HG02678 (cell line): ENCODE results near the gene DECR2.
"Not testable (repeated sequence)": the region's sequence is repeated elsewhere in the genome, so short reads cannot be mapped to it uniquely, and the experiment has no call there.

ENCODE experiments used
- ATAC-seq: cut with Tn5 transposase; IDR thresholded peaks from one replicate; pipeline ENCODE4 v1.9.1; 2021; ENCODE audit warnings: mild to moderate bottlenecking, moderate library complexity; ENCODE audit not compliant: unreplicated experiment

The DECR2 gene

DNA sequence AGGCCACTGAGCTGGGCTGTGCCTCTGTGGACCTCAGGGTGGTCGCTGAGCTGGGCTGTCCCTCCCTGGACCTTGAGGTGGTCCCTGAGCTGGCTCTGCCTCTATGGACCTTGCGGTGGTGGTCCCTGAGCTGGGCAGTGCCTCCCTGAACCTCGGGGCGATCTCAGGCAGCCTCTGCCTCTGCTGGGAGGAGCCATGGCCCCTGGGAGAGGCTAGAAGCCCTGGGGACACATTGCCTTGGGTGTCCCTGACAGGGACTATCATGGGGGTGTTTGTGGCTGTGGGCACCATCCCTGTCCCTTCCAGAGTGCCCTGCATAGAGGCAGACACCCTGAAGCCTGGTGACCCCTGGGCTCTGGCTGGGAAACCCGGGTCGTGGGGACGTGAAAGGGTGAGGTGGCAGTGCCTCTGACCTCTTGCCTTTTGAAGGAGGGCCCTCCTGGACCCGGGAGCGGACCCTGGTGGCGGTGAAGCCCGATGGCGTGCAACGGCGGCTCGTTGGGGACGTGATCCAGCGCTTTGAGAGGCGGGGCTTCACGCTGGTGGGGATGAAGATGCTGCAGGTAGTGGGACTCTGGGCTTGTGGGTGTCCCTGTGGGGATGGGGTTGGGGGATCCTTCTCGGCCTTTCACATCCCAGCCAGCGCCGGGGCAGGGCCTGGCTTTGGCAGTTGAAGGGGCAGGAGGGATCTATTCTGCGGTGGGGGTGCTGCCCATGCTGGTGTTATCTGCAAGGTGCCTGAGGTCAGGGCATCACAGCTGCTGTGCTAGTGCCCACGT, 2.9 kb upstream of the DECR2 start:
- ATAC-seq = no peak

- ATAC-seq = no peak
These were observed 2.2 kb upstream of the DECR2 start for GRCh38 chr16:399340-400019.

GRCh38 chr16:400061-400591, 1.6 kb upstream of the DECR2 start:
- no peak for ATAC-seq

DNA sequence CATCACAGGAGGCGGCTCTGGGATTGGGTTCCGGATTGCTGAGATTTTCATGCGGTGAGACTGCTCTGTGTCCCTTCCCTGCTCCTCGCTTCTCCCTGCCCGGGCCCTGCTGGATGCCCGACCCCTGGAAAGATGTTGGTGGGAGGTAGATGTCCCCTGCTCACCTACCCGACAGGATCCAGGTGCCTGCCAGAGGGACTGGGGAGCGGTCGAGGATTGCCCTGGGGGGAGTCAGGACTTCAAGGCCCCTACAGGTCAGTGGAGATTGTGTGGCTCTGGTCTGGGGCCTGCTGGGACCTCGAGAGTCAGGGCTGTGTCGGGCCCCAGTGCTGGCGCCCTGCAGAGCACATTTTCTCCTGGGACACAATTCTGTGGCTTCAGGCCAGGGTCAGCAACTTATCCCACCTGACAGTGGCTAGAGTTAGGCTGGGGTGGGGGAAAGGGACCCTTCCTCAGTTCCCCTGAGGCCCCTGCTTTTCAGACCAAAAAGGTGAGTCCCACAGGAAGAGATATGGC, 3.3 kb downstream of the DECR2 start:
- ATAC-seq = no peak

DNA sequence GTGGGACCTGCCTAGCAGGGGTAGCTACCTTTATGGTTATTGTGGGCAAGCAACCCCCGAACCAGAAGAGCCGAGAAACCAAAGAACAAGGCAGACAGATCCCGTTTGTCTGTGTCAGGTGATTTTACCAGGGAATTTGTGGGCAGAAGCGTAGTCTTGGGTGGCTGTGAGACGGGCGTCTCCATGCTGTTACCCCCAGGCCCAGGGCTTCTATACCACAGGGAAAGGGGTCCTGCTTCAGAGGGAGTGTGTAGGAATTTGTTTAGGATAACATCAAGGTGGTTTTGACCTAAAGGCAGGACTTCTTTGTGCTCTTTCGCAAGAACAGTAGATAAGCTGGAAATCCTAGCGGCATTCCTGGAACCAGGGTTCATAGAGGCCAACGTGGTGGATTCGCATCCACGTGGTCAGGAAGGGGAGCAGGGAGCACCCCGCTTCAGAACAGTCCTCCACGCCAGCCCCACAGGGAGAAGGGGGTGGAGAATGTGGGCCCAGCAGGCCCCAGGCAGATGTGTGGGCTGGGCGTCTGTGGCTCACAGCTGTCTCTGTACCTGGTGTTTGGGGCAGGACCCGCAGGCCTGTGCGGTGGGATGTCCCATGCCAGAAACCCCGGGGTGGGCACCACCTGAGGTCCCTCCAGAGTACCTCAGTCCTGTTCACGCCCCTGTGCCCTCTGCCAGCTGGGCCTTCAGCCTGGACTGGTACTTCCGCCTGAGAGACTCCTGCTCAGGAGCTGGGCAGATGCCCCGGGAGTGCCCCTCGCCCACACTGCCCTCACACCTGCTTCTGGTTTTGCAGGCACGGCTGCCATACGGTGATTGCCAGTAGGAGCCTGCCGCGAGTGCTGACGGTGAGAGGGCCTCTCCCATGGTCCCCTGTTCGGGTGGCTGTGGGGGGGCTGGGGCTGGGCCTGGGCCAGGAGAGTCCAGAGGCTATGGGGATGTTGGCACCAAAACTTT, 4.1 kb downstream of the DECR2 start:
- no peak for ATAC-seq

GRCh38 chr16:407253-407652, 5.6 kb downstream of the DECR2 start:
- no peak for ATAC-seq

DNA sequence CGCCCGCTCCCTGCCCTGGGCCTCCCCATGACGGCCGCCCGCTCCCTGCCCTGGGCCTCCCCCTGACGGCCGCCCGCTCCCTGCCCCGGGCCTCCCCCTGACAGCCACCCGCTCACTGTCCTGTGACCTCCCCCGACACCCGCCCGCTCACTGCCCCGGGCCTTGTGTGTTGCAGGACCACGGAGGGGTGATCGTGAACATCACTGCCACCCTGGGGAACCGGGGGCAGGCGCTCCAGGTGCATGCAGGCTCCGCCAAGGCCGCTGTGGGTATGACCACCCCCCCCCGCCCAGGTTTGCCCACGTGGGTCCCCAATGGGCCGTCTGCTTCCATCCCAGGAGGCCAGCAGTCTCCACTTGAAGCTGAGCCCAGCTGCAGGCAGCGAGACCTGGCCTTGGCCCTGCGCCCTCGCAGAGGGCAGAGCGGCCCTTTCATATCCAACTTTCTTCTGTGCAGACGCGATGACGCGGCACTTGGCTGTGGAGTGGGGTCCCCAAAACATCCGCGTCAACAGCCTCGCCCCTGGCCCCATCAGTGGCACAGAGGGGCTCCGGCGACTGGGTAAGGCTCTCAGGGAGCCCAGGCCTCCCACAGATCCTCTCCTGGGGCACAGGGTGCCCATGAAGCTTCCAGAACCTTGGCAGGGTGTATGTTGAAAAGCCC, 9.0 kb downstream of the DECR2 start:
- no peak for ATAC-seq

DNA sequence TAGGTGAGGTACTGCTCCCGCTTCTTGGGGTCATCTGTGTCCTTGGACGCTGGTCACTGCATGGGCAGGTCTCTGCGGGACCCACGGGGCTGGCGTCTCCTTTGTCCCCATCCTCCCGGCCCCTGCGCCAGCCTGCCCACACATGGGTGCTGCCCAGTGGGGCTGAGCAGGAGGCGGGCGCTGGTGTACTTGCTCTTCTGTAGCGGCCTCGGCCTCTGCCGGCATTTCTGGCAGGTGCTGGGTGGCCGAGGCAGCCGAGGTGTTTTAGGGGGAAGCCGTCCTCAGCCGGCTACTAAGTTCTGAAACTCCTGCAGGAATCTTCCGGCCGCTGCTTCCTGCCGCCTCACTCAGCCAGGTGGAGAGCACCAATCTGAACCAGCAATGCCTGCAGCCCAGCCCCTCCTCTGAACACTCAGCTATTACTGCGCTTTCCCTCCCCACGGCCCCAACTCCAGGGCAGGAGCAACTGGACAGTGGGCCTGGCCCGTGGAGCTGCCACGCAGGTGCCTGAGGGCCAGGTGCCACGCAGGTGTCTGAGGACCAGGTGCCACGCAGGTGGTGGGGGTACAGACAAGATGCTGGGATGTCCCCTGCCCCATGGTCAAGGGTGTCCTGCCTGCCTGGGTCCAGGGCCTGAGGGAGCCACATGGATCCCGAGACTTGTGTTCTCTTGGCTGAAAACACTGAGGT, 10.0 kb downstream of the DECR2 start:
- no peak for ATAC-seq

- ATAC-seq = no peak
These were observed 12.9 kb downstream of the DECR2 start for GRCh38 chr16:414395-415169.

DNA sequence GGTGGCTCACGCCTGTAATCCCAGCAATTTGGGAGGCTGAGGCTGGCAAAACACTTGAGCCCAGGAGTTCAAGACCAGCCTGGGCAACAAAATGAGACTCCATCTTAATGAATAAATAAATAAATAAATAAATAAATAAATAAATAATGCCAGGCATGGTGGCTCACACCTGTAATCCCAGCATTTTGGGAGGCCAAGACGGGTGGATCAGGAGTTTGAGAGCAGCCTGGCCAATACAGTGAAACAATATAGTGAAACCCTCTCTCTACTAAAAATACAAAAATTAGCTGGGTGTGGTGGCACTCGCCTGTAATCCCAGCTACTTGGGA, 13.4 kb downstream of the DECR2 start:
- not testable (repeated sequence) for ATAC-seq

- ATAC-seq = not testable (repeated sequence)
These were observed 20.5 kb downstream of the DECR2 start for GRCh38 chr16:422179-422578.

GRCh38 chr16:424033-424622, 22.4 kb downstream of the DECR2 start:
- no peak for ATAC-seq

DNA sequence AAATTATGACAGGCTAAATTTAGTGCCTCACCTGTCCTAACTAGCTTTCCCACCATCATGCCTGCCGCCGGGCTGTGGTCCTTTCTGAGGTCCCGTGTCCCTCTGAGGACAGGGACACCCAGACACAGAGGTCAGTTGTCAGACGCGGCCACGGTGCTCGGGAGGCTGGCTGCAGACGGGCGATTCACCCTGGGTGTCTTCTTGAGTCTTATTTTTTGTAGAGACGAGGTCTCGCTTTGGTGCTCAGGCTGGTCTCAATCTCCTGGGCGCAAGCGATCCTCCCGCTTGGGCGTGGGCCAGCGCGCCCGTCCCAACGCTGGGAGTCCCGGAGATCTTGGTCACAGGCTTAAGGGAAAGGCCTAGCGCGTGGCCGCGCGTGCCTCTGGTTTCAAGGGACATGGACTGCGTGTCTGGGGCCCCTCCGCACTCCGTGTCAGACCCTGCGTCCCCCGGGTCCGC, 23.0 kb downstream of the DECR2 start:
- ATAC-seq = no peak

- peak; percentile 89 for ATAC-seq
These were observed 23.5 kb downstream of the DECR2 start, which contains the start of gene RAB11FIP3 for GRCh38 chr16:425082-425718. TSS of gene RAB11FIP3 (plus strand) at chr16:425649. CDS start at chr16:426007, 358 bp downstream.

DNA sequence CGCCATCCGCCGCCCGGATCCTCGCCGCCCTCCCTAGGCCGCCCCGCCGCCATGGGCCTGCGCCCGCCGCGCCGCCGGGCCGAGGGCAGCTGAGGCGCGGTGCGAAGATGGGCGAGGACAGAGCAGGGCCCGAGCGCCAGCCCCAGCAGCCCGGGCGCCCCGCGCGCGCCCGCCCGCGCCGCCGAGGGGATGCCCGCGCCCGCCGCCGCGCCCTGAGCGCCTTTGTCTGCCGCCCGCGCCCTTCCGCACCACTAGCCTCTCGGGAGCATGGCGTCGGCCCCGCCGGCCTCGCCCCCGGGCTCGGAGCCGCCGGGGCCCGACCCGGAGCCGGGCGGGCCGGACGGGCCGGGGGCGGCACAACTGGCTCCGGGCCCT, 24.0 kb downstream of the DECR2 start:
- peak; percentile 29 for ATAC-seq

DNA sequence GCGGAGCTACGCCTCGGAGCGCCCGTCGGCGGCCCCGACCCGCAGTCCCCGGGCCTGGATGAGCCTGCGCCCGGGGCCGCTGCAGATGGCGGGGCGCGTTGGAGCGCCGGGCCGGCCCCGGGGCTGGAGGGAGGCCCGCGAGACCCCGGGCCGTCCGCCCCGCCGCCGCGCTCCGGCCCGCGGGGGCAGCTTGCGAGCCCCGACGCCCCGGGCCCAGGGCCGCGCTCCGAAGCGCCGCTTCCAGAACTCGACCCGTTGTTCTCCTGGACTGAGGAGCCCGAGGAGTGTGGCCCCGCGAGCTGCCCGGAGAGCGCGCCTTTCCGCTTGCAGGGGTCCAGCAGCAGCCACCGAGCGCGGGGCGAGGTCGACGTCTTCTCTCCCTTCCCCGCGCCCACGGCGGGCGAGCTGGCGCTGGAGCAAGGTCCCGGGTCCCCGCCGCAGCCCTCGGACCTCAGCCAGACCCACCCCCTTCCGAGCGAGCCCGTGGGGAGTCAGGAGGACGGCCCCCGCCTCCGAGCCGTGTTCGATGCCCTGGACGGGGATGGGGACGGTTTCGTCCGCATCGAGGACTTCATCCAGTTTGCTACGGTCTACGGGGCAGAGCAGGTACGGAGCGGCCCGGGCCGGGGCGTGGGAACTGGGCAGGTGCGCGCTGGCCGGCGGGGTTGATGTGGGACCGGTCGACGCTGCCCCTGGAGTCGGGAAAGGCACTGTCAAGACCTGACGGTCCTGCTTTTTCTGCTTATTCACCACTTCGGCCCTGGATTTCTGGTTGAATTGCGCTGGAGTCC, 24.6 kb downstream of the DECR2 start:
- no peak for ATAC-seq

DNA sequence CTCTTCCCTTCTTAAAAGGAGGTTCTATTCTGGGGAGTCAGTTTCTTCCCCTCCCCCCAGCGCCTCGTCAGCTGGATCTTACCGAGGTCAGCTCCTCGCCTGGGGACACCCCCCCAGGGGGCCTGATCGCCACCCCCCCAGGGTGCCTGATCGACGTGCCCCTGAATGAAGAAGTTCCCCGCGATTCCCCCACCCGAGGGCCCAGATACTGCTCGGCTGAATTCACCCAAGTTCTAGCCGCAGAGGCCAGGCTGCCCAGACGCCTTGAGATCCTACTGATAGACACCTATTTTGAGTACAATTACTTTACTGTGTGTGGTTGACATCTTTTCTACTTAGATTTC, 25.2 kb downstream of the DECR2 start:
- no peak for ATAC-seq
